ENCODE measurements around the gene FOXP2.

FOXP2 gene

DNA sequence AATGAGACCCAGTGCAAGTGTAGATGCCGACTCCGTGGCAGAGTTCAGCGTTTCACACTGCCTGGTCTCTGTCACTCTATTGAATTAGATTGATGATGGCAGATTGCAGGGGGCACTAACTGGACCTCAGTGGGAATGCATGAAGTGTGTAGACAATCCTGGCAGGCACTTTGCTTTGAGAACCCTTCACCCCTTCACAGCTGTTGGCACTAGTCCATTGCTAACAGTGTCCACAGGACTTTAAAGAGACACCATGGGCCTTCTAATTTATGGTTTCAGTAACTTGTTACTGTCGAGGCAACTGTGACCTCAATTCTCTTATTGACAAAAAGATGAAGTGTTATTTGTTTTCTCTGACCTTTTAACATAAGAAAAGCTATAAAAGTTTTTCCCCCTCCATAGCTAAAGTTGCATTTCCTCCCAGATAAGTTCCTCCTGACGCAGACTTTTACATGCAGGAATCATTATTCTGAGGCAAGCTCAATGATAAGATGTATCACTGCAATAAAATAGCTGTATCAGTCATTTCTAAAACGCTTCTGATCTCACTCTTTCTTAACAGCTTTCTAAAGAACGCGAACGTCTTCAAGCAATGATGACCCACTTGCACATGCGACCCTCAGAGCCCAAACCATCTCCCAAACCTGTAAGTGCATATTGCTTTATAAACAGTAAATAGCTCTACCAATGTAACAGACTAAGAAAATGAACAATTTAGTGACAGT lies 238.9 kb downstream of the FOXP2 start:
- DNase-seq (ENCODE audit: low read depth in 2 of 2) = no peak

DNA sequence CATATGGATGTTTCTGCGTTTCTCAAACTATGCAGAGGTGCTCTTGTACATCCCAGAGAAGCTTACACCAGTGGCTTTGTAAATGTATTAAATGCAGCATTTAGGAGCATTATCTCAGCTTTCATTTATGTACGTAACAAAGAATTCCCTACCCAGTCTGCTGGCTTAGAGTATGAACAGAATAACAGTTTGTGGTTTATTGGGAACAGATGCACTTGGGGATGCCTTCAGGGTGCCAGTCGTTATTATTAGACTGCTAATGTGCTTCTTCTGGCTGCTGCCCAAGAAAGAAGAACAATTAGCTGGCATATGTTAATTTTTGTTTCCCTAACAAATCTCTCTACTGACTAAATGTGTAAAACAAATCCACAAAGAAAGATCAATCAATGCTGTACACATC lies 241.9 kb downstream of the FOXP2 start:
- no peak for DNase-seq (ENCODE audit: low read depth in 2 of 2)

DNA sequence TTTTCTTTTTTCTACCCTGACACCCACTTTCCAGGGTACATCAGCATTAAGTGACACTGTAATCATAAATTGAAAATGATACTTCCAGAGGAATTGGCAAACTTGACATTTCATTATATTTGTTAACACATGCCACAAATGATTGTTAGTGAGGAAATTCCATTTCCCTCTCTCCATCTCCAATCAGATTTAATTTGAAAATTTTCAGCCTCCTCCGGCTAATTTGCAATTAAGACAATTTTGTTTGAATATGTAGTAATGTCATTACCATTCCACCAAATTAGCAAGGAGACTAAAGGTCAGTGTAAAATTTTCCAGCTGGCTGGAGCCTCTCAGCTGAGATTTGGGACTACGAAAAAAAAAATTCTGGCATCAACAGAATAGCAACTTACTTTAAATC lies 242.7 kb downstream of the FOXP2 start:
- DNase-seq (ENCODE audit: low read depth in 2 of 2) = no peak

DNA sequence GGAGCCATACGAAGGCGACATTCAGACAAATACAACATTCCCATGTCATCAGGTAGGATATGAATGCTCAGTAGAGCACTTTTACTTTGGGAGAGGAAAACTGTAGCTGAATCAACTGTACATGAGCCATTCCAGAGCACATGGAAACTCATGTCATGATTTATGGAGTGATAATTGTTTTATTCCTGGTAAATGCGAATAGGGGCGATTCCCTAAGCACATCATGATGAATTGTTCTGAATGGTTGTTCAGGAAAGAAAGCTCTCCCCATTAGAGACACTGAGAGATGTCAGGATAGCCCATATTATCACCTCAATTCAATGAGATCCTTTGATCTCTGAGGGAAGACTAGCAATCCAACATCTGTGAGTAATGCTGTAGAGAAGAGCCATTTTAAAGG lies 243.6 kb downstream of the FOXP2 start:
- DNase-seq (ENCODE audit: low read depth in 2 of 2) = no peak

DNA sequence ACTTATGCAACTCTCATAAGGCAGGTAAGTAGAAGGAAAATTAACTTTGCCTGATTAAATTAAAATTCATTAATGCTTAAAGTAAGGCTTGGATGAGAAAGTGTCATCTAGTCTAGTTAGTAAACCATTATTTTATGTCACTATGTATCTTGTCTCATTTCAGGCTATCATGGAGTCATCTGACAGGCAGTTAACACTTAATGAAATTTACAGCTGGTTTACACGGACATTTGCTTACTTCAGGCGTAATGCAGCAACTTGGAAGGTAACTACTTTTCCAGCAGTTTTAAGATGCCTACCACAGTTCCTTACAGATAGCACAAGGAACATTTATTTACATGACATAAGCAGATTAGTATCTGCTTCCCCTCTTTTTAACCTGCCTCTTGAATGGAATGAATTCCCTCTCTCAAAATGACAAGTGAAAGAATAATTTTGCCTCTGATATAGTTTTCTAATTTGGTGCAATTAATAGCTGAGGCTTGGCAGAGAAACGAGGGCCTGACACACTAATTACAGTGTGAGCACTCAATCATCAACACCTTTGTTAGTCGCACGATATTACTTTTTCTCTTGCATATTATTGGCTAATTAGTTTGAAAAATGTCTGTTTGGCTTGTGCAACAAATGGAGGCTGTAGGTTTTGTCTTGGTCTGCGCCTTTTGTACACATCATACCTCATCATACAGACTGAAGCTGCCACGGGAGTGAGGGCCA lies 245.0 kb downstream of the FOXP2 start:
- DNase-seq (ENCODE audit: low read depth in 2 of 2) = no peak

DNA sequence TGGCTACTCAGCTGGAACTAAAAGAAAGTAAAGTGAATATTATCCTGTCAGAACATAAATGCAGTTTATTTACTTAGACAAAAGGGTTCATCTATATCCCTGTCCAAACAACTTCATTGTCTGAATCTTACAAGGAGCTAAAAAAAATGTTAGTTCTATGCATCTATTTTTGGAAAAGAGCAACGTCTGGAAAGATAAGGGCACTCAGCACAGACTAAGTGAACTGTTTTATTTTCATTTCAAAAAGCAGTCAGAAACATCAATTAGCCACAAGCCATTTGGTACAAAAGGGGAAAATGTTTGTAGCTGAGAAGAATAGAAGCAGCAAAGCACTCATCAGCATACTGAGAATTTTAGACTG lies 245.5 kb downstream of the FOXP2 start:
- DNase-seq (ENCODE audit: low read depth in 2 of 2) = no peak

DNA sequence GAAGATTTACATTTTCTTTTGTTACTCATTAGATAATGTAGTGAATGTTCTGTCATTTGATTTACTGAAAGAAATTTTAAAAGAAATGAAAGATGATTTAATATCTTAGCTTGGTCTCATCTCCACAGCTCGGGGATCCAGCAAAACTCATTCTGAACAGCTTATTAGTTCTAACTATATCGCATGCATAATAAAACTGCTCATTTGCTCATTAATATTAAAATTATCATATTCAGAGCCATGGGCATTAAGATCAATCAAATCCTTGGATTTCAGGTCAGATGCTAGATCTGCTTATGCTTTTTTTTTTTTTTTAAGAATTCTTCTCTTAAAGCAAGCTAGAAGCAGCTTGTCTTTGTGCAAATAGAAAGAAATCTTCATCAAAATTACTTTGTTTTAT lies 246.1 kb downstream of the FOXP2 start:
- DNase-seq (ENCODE audit: low read depth in 2 of 2) = no peak

DNA sequence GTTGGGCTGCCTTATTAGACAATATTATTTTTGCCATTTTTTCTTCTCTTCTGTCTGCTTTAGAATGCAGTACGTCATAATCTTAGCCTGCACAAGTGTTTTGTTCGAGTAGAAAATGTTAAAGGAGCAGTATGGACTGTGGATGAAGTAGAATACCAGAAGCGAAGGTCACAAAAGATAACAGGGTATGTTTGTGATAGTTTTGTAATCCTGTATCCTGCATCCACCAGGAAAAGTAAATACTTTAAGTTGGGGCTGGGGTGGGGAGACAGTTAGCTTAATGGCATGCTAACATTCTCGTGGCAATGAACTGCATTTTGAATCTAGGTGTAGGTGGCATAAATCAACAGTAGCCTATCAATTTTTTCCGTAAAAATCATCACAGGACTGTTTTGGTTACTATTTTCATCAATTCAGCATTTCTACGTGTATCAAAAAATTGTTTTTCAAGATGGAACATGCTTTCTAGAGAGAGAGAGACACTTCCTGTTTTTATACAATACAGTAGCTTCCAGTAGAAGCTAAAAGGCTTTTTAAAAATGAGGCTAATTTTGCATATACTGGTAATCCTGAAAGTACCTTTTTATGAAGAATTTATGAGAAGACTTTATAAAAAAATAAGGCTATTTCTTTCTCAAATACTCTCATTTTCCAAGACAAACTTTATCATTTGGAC lies 247.5 kb downstream of the FOXP2 start:
- DNase-seq (ENCODE audit: low read depth in 2 of 2) = no peak

DNA sequence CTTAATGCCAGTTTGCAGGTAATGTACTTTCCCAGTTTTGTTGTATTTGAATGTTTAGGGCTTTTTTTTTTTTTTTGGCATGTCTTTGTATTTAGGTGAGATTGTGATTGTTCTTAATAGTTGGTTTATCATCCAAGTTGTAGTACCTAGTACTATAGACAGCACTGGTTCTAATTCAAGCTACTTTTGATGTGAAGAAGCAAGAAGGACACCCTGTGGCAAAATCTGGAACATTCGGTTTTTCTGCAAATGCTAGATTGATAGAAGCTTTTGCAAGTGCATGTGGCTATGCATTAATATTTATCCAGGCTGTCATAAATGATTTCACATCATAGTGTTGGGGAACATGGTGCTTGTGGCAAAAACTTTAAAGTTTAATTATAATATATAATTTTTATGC lies 248.9 kb downstream of the FOXP2 start:
- no peak for DNase-seq (ENCODE audit: low read depth in 2 of 2)

DNA sequence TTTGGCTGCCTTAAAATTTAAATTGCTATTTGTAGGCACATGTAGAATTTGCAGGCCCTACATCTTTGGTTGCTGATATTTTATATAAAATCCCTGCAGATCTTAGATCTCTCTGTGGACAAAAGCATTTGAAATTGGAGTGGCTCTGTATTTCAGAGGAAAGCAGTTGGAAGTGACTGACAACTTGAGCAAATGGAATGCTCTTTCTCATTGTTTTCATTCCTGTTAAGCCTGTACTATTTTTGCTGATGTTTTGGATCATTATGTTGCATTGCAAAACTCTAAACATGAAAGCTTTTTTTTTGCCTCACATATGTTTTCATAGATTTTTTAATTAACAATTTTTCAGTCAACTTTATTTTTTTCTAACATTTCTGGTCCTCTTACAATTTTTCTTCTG lies 256.1 kb downstream of the FOXP2 start:
- DNase-seq (ENCODE audit: low read depth in 2 of 2) = no peak

DNA sequence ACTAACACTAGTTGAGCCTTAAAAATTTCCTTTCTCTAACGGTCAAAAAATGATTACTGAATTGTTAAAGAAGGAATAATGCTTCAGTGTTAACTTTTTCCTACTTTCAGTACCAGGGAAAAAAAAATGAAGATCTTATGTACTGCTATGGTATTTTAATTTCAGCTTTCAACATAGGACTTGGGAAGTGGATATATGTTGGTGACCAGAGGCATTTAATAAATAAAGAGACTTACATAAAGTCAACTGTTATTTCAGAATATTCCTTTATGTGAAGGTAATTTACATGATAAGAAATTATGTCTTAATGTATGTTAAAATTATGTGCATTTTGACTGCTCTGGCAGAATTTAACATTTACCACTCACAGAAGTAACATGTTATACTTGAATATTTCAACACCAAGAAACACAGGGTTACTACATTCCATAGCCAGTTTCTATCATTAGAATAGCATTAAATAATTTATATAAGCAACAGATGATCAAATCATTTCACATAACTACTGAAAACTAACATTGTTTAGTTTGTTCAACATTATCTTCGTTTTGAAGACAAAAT lies 257.0 kb downstream of the FOXP2 start:
- no peak for DNase-seq (ENCODE audit: low read depth in 2 of 2)

DNA sequence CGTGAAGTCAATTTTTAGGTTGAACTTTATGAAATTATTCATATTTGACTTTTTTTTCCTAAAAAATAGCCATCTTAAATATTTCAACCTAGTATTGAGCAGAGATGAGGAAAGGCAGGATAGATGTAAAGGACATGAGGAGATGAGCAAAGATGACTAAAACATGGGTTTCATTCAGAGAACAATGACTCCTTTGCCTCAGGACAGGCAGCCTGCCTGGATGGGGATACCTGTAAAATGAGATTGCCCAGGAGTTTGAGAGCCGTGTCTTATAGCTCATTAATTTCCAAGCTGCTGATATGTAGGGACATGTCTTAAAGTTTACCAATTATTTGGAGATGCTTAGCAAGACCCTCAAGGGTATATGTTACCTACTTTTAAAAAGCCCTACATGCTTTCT lies 263.5 kb downstream of the FOXP2 start:
- DNase-seq (ENCODE audit: low read depth in 2 of 2) = no peak

DNA sequence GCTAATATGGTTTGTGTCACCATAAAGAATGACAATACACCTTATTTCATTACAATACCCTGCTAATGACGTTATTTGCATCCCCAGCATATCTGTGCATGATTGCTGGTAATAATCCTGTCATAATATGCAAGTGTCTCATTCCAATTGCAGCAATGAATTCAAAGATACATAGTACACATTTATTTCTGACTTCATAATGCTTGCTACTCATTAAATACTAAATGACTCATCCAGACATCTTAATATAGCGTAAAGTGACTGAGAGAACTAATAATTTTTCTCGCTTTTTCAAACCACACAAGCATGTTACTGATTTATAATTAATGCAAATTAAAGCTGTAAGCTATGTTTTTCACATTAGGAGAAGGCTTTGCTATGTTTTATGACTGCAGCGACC lies 272.6 kb downstream of the FOXP2 start:
- DNase-seq (ENCODE audit: low read depth in 2 of 2) = no peak

DNA sequence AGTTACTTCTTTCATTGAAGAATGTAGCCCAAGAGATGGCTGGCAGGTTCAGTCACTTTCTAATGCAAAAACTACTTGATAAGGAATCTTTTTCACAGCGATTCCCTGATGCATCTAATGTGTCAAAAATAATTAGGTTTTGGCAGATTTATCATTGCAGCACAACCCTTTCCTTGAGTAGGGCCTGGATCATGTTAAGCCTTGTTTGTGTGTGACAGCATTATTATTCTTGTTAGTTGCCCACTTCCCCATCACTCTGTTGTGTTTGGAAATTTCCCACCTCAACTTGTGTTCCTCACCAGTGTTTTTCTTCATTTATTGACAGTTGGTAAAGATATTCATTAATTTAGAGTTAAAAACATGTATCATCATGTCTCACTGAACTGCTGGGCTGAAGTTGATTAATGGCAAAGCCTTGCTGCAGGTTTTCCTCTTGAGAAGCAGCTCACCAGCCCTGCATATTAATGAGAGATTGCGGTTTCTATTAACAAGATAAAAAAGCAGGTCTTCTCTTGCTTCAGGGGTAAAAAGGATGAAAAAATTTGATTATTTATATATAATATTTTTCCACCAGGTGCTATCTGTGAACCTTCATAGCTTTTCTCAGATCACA lies 273.9 kb downstream of the FOXP2 start:
- DNase-seq (ENCODE audit: low read depth in 2 of 2) = no peak

DNA sequence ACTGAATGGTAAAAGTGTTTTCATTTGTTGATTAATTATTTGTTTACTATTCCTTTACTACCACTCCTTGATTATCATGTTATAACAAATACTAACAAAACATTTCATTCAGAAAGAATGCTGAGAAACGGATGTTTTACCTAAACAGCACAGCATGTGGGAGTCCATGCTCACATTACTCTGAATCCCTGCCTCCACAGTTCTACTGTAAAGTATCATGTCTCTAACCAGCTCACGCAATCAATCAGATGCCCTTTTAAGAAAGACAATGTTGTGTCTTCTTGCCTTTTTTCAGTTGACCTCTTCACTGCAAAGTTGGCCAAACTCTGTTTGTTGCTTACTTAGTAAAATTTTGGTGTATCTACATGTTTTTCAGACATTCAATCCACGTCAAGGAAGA lies 274.8 kb downstream of the FOXP2 start:
- DNase-seq (ENCODE audit: low read depth in 2 of 2) = no peak

DNA sequence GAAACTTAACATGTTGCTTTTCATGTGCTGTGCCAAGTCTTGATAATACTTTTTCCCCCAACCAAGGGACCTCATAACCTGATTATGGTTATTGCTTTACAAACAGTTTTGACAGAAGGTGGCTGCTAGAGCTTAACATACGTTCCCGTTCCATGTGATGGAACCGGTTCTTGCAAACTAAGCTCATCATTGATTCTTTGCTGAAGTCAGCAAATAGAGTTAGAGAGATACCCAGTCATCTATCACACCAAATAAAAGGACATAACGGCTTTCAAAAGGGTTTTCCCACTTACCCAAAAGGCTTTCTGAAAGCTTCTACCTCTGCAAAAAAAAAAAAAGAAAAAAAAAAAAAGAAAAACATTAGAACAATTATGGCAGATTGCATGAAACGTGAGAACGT lies 277.0 kb downstream of the FOXP2 start:
- no peak for DNase-seq (ENCODE audit: low read depth in 2 of 2)

DNA sequence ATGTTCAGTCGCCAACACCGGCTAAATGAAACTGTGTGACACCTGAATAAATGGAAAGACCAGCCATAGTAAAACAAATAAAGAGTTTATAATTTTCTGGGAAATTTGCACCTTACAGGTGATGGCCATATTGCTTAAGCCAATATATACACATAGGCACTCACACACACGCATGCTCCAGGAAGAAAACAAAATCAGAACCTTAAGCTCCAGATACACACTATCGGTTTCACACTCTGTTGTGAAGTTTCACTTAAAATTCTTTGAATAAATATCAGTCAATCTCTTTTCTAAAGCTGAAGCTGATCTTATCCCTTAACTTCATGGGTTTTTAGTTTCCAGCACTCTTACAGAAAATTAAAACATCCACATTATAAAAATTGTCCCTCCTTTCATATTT lies 280.6 kb downstream of the FOXP2 start:
- no peak for DNase-seq (ENCODE audit: low read depth in 2 of 2)

DNA sequence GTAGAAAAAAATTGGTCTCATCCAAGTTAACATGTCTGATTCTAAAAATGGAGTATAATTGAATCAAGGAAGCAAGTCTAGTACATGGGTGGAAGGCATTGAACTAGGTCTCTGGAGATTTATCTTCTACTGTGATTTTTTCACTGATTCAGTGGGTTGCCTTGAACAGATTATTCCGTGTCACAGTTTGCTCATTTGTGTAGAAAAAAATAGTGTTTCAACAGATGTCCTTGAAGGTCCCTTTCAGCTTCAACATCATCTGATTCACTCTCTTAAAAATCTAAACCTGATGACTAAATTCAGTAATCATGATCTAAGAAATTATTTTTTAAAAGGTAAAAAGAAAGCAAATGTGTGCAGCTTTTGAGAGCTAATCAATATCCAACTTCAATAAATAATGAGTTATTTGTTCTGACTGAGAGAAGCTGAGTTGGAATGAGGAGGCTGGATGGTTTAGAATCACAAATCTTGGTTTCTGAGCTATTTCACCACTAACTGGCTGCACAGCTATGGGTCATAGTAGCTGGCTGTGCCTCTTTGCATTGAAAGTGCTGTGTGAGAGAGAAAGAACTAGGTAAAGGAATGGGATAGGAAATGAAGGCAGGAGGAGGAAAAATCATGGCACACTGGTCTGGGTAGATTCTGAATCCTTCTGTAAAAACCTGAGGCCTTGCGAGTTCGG lies 285.8 kb downstream of the FOXP2 start:
- DNase-seq (ENCODE audit: low read depth in 2 of 2) = no peak

DNA sequence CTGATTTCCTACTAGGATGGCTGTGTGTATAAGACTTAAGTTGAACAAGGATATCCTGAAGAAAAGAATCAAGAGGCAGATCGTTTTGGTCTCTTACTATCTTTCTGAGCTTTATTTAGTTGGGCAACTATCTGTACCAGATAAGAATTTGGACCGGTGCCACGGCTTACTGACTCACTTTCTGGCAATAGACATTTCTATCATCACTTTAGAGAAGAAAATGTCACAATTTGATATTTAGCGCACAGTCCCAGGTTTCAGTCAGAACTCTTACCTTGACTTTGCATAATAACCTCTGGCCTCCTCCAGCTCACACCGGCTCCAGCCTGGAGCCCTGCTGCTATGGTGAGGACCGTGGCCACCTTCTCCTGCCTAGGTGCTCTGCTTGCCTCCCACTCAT lies 289.1 kb downstream of the FOXP2 start:
- DNase-seq (ENCODE audit: low read depth in 2 of 2) = no peak

DNA sequence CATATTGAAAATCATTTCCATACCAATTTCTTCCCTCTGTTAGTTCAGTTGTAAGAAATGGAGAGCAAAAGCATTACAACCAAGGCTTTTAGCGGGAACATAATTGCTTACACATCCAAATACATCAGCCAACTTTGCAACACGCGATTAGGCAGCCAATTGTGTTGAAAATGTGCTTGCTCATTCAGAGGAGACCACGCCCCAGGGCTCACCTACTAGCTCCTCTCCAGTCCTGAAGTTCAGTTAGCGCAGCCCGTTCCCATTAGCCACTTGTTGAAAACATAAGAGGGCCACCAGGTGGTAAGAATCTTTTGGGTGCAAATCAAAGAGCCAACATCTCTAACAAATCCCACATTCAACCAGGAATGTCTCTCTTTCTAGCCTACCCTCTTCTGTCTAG lies 294.0 kb downstream of the FOXP2 start:
- DNase-seq (ENCODE audit: low read depth in 2 of 2) = no peak

DNA sequence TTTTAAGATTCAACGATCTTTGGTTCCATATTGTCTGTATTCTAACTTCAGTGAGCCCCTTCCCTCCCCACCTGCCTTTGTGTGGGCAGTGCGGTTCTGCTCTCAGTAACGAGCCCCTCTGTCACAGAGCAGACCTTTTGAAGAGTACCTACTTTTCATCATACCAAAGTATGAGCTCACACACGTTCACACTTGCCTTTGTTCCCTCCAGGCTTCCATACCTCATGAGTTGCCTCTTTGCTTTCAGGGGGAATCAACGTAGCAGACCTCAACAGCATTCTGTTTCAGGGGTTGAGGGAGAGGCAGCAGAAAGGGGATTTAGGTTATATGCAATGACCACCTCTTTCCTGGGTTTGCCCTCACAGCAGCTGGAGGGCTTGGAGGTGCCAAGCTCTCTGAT lies 295.9 kb downstream of the FOXP2 start:
- DNase-seq (ENCODE audit: low read depth in 2 of 2) = no peak

DNA sequence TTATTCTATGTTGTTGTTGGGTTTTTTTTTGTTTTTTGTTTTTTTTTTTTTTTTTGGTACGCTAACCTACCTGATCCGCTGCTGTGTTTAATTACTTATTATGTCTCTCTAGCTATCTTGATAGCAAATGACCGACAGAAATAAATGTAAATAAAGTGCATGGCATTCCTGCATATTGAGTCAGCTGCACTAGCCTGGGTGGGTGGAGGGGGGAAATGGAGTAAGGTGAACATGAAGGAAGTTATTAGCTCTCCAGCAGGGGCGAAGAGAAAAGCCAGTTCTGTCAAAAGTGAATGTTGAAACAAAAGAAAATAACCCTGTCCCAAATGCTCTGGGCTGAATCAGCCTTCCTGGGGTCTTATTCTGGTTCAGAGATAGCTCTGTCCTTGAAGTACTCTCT lies 296.6 kb downstream of the FOXP2 start:
- no peak for DNase-seq (ENCODE audit: low read depth in 2 of 2)

All from stimulated activated CD8-positive, alpha-beta memory T cell treated with anti-CD3 and anti-CD28 coated beads, Interleukin-15, amount 100 ng/mL, for 48 hours (primary cell).